VCaP (cell line): ENCODE results near the gene RPL4.
A peak's percentile ranks its signal among the peaks of the same experiment; 100 is the strongest.

Source experiments
- H3K27ac ChIP-seq: fragments of 450-650 bp; 2 replicates; pipeline ENCODE4 v1.5.1; 2017
- TF ChIP-seq, protein P1 (sequence below): fragments of 450-650 bp; conservative IDR thresholded peaks from 2 replicates; pipeline ENCODE4 v1.5.1; 2017; ENCODE audit warnings: mild to moderate bottlenecking, moderate library complexity

RPL4 gene

DNA sequence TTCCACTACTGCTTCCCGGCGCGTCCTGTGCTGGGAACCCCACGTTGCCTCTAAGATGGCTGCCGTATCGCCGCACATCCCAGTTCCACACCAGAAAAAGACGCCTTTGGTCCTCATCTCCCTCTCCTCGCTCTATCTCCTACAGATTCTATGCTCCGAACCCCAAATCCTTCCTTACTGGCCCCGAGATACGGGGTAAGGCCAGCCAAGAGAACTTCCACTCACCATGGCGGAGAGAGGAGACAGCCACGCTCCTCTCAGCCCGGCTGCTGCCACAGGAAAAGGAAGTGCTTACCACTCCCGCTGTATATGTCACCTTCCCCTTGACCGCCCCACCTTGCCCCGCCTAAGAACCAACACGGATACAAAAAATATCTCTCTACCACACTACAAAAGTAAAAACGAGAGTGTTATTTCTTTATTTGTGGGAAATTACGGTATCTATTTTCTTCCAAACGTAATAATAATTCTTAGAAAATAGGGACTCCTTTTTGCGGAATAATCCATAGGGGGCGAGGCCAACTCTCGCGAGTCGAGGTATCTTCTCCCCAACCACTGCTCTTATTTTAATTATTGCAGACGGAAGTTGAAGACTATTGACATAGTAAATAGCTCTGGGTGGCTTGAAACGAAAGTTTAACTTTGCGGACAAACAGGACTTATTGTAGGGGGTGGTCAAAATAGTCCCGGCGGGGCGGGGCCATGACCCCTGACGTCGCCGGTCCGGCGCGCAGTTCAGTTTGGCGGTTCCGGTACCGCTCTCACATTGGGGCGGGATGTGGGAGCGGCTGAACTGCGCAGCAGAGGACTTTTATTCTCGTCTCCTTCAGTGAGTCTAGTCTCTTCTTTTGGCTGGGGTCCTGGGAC lies at the start of gene RPL4, which contains the start of gene ZWILCH:
Gene RPL4 (minus strand): TSS at position 293 of the 867 bp plus-strand sequence. CDS start 65 bp downstream, at position 228.
Gene ZWILCH (plus strand): TSS at position 764 of the 867 bp plus-strand sequence. CDS start 13 bp downstream, at position 777.
- TF ChIP-seq, protein P1, sequence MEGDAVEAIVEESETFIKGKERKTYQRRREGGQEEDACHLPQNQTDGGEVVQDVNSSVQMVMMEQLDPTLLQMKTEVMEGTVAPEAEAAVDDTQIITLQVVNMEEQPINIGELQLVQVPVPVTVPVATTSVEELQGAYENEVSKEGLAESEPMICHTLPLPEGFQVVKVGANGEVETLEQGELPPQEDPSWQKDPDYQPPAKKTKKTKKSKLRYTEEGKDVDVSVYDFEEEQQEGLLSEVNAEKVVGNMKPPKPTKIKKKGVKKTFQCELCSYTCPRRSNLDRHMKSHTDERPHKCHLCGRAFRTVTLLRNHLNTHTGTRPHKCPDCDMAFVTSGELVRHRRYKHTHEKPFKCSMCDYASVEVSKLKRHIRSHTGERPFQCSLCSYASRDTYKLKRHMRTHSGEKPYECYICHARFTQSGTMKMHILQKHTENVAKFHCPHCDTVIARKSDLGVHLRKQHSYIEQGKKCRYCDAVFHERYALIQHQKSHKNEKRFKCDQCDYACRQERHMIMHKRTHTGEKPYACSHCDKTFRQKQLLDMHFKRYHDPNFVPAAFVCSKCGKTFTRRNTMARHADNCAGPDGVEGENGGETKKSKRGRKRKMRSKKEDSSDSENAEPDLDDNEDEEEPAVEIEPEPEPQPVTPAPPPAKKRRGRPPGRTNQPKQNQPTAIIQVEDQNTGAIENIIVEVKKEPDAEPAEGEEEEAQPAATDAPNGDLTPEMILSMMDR: no peak
- H3K27ac ChIP-seq: peak within 1 kb of the TSS; percentile 98

GRCh38 chr15:66545255-66545654 lies 40.6 kb upstream of the RPL4 start:
- TF ChIP-seq, protein P1: no peak
- H3K27ac ChIP-seq: no peak overlapping the region

DNA sequence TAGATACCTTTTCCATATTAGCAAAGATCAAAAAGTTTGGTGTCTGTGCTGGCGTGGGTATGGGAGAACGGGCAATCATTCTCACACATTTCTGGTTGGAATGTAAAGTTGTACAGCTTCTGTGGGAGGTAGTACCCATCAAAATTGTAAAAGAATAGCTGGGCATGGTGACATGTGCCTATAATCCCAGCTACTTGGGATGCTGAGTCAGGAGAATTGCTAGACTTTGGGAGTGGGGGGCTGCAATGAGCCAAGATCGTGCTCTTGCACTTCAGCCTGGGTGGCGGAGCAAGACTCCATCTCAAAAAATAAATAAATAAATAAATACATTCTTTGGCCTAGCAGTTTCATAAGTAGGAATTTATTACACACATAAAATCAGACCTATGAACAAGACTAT lies 38.2 kb upstream of the RPL4 start:
- TF ChIP-seq, protein P1: no peak
- H3K27ac ChIP-seq: no peak overlapping the region

DNA sequence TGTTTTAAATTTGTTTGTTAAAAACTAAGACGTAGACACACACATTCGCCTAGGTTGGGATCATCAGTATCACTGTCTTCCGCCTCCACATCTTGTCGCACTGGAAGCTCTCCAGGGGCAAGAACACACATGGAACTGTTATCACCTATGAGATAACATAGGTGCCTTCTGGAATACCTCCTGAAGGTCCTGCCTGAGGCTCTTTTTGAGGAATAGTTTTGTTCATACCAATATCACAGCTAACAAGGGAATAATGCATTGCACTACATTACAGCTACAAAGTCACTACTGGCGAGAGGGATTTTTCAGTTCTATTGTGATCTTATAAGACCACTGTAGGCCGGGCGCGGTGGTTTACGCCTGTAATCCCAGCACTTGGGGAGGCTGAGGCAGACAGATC lies 30.4 kb upstream of the RPL4 start:
- TF ChIP-seq, protein P1: no peak

GRCh38 chr15:66524838-66525237 lies 20.2 kb upstream of the RPL4 start:
- TF ChIP-seq, protein P1: no peak
- no peak overlapping the region for H3K27ac ChIP-seq

More for the DNA sequence above, 30.4 kb upstream of the RPL4 start:
- H3K27ac ChIP-seq: no peak overlapping the region

DNA sequence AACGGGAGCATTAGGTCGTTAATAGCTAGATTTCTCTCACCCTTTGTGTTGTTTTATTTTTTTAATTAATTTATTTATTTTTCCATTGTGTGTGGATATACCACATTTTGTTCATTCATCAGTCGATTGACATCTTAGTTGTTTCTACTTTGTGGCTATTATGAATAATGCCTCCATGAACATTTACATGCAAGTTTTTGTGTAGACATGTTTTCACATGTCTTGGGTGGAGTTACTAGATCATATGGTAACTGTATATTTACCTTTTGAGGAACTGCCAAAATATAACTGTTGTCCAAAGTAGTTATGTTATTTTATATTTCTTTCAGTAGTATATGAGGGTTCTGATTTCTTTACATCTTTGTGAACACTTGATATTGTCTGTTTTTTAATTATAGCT lies 19.3 kb upstream of the RPL4 start:
- no peak overlapping the region for H3K27ac ChIP-seq

GRCh38 chr15:66515901-66516322 lies 11.3 kb upstream of the RPL4 start:
- H3K27ac ChIP-seq: no peak overlapping the region
- TF ChIP-seq, protein P1: no peak

More for the DNA sequence above, 19.3 kb upstream of the RPL4 start:
- TF ChIP-seq, protein P1: no peak
